Large intestine (tissue), 3 donors: ENCODE data around the gene MED19. TPM values are rescaled to one million over a fixed set of nuclear protein-coding genes. Genes with fewer than 3 reads are reported as not detected.
A peak's percentile ranks its signal among the peaks of the same experiment; 100 is the strongest.

Experiments used
- DNase-seq, 2 donors: peaks; one replicate each; pipeline versions ENCODE4 v3.0.0 to v3.0.0-alpha.2; 2013
- H3K27ac ChIP-seq: one replicate; pipeline ENCODE4 v1.5.1; 2013; ENCODE audit warnings: low read length
- H3K27me3 ChIP-seq: 2 replicates; pipeline ENCODE4 v1.6.1; 2013; ENCODE audit warnings: low read length; ENCODE audit not compliant: control insufficient read depth, insufficient read depth
- H3K36me3 ChIP-seq: 2 replicates; pipeline ENCODE4 v1.6.1; 2013; ENCODE audit warnings: low read length; ENCODE audit not compliant: control insufficient read depth, insufficient read depth
- H3K4me1 ChIP-seq: one replicate; pipeline ENCODE4 v1.6.1; 2013; ENCODE audit warnings: low read length; ENCODE audit not compliant: control insufficient read depth, insufficient read depth
- H3K4me3 ChIP-seq: one replicate; pipeline ENCODE4 v1.5.1; 2013; ENCODE audit warnings: low read length
- H3K9me3 ChIP-seq: one replicate; pipeline ENCODE4 v1.6.1; 2013; ENCODE audit warnings: mild to moderate bottlenecking, low read depth, low read length, moderate library complexity; ENCODE audit not compliant: control insufficient read depth
- WGBS: methylation state at CpG from one replicate; pipeline ENCODE4 v1.1.5; 2013; ENCODE audit warnings: low lambda C conversion rate; ENCODE audit not compliant: insufficient coverage; 5-methylcytosine and 5-hydroxymethylcytosine counted together
- polyA plus RNA-seq: library from polyadenylated mRNA; unstranded; fragments of 120-200 nt; gene quantifications from one replicate; pipeline ENCODE4 v1.2.1, GENCODE V29; 2013

The MED19 gene
- polyA plus RNA-seq, 1 donor: 14.4 TPM

DNA sequence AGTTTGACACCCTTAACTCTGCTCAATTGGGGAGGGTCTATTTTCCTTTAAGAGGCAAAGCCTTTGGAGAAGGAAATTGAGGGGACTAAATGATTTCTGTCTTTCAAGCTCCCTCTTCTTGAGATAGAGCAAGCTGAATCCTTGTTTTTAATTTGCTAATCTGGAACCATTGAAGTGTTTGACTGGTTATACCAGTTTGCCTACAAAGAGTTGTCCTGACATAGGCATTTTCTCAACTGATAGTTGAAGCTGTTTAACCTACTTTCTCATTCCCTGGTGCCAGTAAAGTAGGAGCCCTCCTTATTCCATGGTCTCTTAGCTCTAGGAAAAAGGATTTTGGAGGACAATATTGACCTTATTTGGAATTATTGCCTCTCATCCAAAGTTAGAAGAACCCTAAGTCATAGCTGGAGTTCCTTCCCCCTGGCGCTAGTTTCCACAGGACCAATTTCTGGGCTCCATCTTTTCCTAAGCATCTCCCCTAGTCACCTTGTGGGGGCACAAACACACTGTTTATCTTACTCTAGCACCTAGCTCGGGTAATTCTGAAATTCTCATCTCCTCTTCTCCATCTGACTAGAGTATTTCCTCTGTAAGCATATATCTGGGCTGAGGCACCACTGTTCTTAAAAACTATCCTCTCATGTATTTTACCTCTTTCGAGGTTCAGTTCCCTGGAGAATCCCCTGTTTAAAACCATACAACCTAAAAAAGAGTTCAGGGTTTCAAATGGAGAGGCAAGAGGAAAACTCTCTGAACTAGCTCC lies 36.7 kb downstream of the MED19 start:
- no peaks in the 10 kb centered on the region for H3K9me3 ChIP-seq
- H3K4me3 ChIP-seq: no peak overlapping the region
- DNase-seq: no peak
- H3K27me3 ChIP-seq: no peaks in the 10 kb centered on the region
- peaks cover 71% of the 10 kb centered on the region for H3K36me3 ChIP-seq
- H3K4me1 ChIP-seq: no peaks in the 10 kb centered on the region
- H3K27ac ChIP-seq: no peak overlapping the region
- 80% methylated on average over 1 of the region's 3 CpGs for WGBS

DNA sequence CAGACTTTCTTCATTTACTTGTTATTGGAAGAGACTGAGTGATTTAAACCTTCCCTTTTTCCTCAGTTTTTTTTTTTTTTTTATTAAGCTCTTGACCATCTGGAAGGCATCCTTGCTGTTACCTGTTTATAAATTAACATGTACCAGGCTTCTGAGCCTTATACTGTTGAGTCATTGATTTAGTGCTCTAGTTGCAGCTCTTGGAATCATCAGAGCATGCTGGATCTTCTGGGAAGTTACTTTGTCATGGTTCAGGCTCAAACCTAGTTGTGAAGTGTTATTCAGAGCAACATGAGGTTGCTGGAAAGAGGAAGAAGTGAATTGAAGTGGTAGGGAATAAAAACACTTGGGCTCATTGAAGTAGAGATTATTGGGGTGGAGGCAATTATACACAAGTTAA lies 37.8 kb downstream of the MED19 start:
- no peaks in the 10 kb centered on the region for H3K9me3 ChIP-seq
- peaks cover 61% of the 10 kb centered on the region for H3K36me3 ChIP-seq
- H3K27me3 ChIP-seq: no peaks in the 10 kb centered on the region
- DNase-seq: no peak
- H3K4me1 ChIP-seq: peaks cover 4% of the 10 kb centered on the region
- H3K27ac ChIP-seq: no peak overlapping the region
- no peak overlapping the region for H3K4me3 ChIP-seq

GRCh38 chr11:57668434-57668782 lies 43.6 kb downstream of the MED19 start:
- no peaks in the 10 kb centered on the region for H3K9me3 ChIP-seq
- H3K36me3 ChIP-seq: peaks cover 22% of the 10 kb centered on the region
- peak in 1 of 2 donors; percentile 50 for DNase-seq
- peaks cover 7% of the 10 kb centered on the region for H3K4me1 ChIP-seq
- peak overlapping the region; percentile 95 for H3K27ac ChIP-seq
- H3K4me3 ChIP-seq: peak overlapping the region; percentile 97
- no peaks in the 10 kb centered on the region for H3K27me3 ChIP-seq
- 0% methylated on average over 5 of the region's 31 CpGs for WGBS

GRCh38 chr11:57667736-57668433 lies 44.1 kb downstream of the MED19 start, which contains the start of gene ZDHHC5:
Gene ZDHHC5 (plus strand): TSS chr11:57668114. CDS start chr11:57673091, 4,977 bp downstream.
- peaks cover 16% of the 10 kb centered on the region for H3K36me3 ChIP-seq

DNA sequence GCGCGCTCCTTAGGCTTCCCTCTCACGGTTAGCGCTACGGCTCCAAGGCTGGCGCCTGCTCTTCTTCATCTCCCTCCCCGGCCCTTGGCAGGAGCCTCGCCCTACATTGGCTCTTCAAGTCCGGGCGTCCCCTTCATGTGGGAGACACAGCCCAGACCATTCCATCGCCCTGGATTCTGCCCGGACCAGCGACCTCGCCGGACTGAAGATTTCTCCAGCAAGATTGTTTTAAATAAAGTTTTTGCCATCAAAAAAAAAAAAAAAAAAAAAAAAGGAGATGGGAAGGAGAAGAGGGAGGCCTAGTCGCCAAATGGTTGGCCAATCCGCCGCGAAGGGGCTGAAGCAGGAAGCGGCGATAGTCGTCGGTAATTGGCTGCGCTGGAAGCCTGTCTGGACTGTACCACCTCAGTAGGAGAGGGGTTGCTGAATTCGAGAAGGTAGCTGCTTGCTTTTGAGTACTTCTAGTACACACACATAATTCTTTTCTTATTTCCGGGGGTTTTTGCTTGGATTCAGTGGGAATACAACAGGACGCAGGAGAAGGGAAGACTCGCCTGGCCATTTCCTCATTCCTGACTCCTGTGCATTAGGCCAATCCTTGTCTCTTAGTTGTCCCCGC lies 44.8 kb downstream of the MED19 start:
- H3K27ac ChIP-seq: peak overlapping the region; percentile 95
- no peaks in the 10 kb centered on the region for H3K27me3 ChIP-seq
- peak overlapping the region; percentile 97 for H3K4me3 ChIP-seq
- H3K9me3 ChIP-seq: no peaks in the 10 kb centered on the region
- peak; percentile 98 to 99 for DNase-seq
- peaks cover 13% of the 10 kb centered on the region for H3K36me3 ChIP-seq
- WGBS: no CpG with 5 or more reads among the region's 29 CpGs
- H3K4me1 ChIP-seq: peaks cover 7% of the 10 kb centered on the region

More at GRCh38 chr11:57667736-57668433, 44.1 kb downstream of the MED19 start, which contains the start of gene ZDHHC5:
- Histone ChIP-seq H3K9me3 (no peaks in the 10 kb centered on the region), H3K4me1 (peaks cover 7% of the 10 kb centered on the region), H3K27me3 (no peaks in the 10 kb centered on the region), H3K27ac (peak within 1 kb of the TSS; percentile 95), H3K4me3 (peak within 1 kb of the TSS; percentile 97)
- peak; percentile 100 for DNase-seq
- no CpG with 5 or more reads among the region's 96 CpGs for WGBS

DNA sequence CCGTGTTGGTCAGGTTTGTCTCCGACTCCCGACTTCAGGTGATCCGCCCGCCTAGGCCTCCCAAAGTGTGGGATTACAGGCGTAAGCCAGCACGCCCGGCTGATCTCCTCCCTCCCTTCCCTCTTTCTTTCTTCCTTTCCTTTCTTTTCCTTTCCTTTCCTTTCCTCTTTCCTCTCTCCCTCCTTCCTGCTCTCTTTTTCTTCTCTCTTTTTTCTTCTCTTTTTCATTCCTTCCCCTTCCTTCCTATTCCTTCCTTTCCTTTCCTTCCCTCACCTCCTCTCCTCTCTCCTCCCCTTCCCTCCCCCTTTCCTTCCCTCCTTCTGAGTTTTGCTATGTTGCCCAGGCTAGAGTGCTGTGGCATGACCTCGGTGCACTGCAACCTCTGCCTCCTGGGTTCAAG lies 48.0 kb downstream of the MED19 start:
- no peaks in the 10 kb centered on the region for H3K27me3 ChIP-seq
- H3K27ac ChIP-seq: no peak overlapping the region
- H3K4me1 ChIP-seq: peaks cover 2% of the 10 kb centered on the region
- 90% methylated on average over 4 of the region's 9 CpGs for WGBS
- H3K4me3 ChIP-seq: no peak overlapping the region
- H3K9me3 ChIP-seq: no peaks in the 10 kb centered on the region
- no peak for DNase-seq
- H3K36me3 ChIP-seq: peaks cover 28% of the 10 kb centered on the region

DNA sequence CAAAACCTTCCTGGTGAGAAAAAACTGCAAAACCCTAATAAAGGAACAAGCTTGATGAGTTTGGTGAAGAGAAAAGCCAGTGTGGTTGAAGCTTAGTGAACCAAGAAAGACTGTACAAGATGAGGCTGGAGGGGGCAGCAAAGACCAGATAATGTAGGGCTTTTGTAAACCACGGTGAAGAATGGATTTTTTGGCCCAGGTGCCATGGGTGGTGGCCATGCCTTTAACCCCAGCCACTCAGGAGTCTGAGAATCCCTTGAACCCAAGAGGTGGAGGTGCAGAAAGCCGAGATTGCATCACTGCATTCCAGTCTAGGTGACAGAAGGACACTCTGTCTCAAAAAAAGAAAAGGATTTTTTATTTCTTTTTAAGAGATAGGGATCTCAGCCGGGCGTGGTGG lies 49.1 kb downstream of the MED19 start:
- no peaks in the 10 kb centered on the region for H3K27me3 ChIP-seq
- peaks cover 28% of the 10 kb centered on the region for H3K36me3 ChIP-seq
- WGBS: 76% methylated on average over 3 of the region's 4 CpGs
- no peak overlapping the region for H3K4me3 ChIP-seq
- H3K9me3 ChIP-seq: no peaks in the 10 kb centered on the region
- no peak overlapping the region for H3K27ac ChIP-seq
- no peak for DNase-seq
- H3K4me1 ChIP-seq: peaks cover 2% of the 10 kb centered on the region

- Histone ChIP-seq H3K36me3 (peaks cover 28% of the 10 kb centered on the region), H3K27me3 (no peaks in the 10 kb centered on the region), H3K27ac (no peak overlapping the region), H3K9me3 (no peaks in the 10 kb centered on the region), H3K4me3 (no peak overlapping the region), H3K4me1 (no peaks in the 10 kb centered on the region)
- DNase-seq: no peak
- WGBS: no CpG with 5 or more reads among the region's 14 CpGs
These were observed 52.3 kb downstream of the MED19 start for GRCh38 chr11:57659669-57660068.

- Histone ChIP-seq H3K27me3 (no peaks in the 10 kb centered on the region), H3K4me1 (no peaks in the 10 kb centered on the region), H3K27ac (no peak overlapping the region), H3K36me3 (peaks cover 28% of the 10 kb centered on the region), H3K9me3 (no peaks in the 10 kb centered on the region), H3K4me3 (peak overlapping the region; percentile 68)
- DNase-seq: no peak
- no CpG with 5 or more reads among the region's 8 CpGs for WGBS
These were observed 54.0 kb downstream of the MED19 start for GRCh38 chr11:57658023-57658361.

DNA sequence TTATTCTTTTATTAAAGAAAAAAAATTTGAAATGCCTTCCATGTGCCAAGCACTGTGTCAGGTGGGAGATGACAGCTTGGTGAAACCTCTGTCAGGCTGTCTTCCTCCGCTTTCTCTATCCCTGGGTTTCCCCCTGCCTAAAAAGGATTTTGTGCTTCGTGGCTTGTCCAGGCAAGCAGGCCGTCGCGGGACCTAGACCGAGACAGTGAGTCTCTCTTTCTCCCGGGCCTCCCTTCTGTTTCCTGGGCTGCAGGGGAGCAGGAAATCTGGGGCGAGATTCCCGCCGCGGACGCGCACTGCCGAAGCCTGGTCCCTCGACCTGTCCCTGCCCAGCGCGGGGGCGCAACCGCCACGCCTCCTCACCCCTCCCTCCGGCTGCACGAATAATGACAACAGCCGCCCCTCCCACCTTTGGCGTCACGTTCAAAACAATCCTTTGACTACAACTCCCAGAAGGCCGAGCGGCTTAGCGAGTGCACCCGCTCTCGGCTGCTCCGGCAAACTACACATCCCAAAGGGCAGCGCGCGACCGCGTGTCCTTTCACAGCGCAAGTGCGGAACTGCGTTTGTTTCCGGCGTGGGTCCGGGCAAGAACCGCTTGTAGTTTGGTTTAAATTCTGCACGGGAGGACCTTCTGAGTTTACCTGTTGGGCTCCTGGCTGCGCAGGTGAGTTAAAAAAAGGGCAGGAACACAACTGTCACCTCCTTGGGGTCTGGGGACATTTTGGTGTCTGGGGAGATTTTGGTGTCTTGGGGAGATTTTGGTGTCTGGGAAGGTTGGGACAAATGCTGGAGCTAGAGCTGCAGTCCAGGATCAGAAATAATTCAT lies 54.6 kb downstream of the MED19 start, which contains the start of gene CLP1:
TSS of gene CLP1 (plus strand) at position 569 of the 829 bp plus-strand sequence. CDS start 1,715 bp downstream, outside the sequence.
- no CpG with 5 or more reads among the region's 45 CpGs for WGBS
- Histone ChIP-seq H3K27me3 (peaks cover 3% of the 10 kb centered on the region), H3K4me1 (no peaks in the 10 kb centered on the region), H3K4me3 (peak within 1 kb of the TSS; percentile 68), H3K36me3 (peaks cover 27% of the 10 kb centered on the region), H3K27ac (peak within 1 kb of the TSS; percentile 77), H3K9me3 (no peaks in the 10 kb centered on the region)
- DNase-seq: peak; percentile 99 to 100
